NCI-H748 (cell line): ENCODE measurements around the gene OGDH.
"Not testable (repeated sequence)": the region's sequence is repeated elsewhere in the genome, so short reads cannot be mapped to it uniquely, and the experiment has no call there.

Experiments
- DNase-seq: peaks from one replicate; lab custom pipeline; 2025; ENCODE audit not compliant: unreplicated experiment; lab: John Stamatoyannopoulos, UW

The OGDH gene

GRCh38 chr7:44606341-44607140, at the start of gene OGDH:
TSS of gene OGDH (plus strand) at chr7:44606627. CDS start at chr7:44624344, 17,717 bp downstream.
- DNase-seq: peak; percentile 99

- no peak for DNase-seq
Observed at GRCh38 chr7:44557485-44557884, 48.9 kb upstream of the OGDH start.

DNA sequence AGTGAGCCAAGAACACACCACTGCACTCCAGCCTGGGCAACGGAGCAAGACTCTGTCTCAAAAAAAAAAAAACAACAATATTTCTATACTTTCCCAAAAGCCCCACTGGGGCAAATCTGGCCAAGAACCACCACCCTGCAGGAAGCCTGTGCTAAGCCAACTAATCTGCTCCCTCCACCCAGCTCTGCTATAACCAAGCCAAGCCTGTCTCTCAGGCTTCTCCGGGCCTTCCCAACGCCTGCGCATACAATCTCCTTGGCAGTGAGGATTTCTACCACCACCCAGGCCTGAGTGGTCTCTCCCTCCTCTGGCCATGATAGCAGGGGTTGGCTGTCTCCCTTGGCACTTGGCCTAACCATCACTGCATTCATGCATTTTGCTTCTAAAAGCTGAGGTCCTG, 46.9 kb upstream of the OGDH start:
- no peak for DNase-seq

GRCh38 chr7:44561481-44561880, 44.9 kb upstream of the OGDH start:
- DNase-seq: no peak

- no peak for DNase-seq
Observed at GRCh38 chr7:44561962-44562621, 44.3 kb upstream of the OGDH start.

DNA sequence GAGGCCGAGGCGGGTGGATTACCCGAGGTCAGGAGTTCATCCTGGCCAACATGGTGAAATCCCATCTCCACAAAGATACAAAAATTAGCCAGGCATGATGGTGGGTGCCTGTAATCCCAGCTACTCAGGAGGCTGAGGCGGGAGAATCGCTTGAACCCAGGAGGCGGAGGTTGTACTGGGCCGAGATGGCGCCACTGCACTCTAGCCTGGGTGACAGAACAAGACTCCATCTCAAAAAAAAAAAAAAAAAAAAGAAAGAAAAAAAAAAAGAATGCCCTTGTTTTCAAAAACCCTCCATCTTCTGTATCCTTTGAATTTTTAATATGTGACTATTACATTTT, 43.8 kb upstream of the OGDH start:
- not testable (repeated sequence) for DNase-seq

GRCh38 chr7:44563171-44563679, 43.2 kb upstream of the OGDH start:
- no peak for DNase-seq

- DNase-seq: no peak
Observed at GRCh38 chr7:44564606-44565005, 41.8 kb upstream of the OGDH start.

DNA sequence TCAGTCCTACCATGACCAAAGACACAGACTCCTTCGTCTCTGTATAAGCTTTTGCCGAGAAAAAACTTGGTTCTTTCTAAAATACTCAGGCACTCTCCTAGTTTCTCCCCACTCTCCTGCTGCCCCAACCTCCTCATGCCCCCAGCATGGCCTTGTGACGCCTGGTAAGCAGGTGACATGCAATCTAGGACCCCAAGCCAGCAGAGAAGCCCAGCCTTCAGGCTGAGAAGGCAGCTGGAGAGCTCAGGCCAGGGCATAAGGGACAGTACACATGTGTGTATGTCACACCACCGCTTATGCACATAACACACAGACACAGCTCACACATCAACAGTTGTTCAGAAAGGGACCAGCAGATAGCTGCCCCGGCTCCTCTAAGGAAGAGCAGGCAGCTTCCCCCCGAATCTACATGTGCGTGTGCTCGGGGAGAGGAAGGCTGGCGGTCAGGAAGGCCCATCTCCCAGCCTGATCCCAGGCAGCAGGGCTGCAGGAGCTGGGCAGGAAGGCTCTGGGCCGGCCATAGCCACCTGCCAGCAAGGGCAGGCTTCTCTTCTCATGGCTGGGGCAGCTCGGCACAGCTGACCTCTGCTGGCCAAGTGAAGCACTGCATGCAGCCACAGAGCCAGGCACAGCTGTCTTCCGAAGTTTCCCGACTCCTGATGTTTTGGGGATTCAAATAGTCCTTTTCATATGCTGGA, 41.2 kb upstream of the OGDH start:
- DNase-seq: peak; percentile 53

GRCh38 chr7:44565795-44566559, 40.5 kb upstream of the OGDH start:
- DNase-seq: peak; percentile 37

- DNase-seq: no peak
Observed at GRCh38 chr7:44566680-44567079, 39.7 kb upstream of the OGDH start.

- DNase-seq: no peak
Observed at GRCh38 chr7:44567884-44568283, 38.5 kb upstream of the OGDH start.

DNA sequence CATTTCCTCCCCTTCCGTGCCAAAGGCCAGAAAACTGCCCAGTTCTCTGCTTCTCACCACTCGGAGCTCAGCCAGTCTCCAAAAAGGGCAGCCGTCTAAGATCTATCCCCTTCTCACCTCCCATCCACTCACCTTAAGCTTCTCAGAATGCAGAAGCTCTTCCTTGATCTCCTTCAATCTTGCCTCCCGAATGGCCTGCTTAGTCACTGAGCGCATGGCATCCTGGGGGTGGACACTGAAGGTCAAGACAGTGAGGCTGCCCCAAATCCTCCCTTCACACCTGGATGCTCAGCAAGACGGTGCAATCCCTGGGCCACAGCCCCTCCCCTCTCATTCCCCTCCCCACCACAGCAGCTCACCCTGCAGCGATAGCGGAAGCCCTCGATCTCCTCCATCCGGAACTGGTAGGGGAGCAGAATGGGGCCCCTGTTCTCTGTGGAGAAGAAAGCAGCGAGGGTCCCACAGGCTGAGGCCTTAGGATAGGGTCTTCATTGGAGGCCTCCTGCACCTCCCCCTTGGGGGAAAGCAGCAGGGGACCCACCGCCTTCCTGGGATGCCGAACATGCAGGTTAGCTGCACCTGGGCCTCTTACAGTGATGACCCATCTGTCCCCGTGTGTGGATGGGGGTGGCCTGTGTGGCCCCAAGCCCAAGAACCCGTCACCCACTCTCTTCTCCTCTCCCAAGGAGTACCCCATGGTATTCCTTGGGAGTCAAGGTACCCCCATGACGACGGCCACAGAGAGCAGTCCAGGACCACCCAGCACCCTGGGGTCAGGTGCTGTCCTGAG, 37.5 kb upstream of the OGDH start:
- DNase-seq: no peak

DNA sequence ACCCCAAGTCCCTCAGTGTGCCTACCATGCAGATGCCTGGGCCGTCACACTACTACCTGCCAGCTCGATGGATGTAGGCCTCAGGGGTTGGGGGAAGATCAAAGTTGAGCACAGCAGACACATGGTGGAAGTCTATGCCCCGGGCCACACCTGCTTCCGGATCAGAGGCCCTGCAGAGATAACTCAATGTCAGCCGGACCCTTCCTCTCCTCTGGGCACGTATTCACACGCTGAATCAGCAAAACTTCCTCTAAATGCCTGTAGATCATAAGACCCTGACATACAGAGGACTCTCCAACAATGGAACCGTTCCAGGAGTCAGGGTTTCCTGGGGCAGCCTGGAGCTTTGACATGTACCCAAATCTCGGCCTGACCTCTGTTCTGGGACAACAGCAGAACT, 36.5 kb upstream of the OGDH start:
- no peak for DNase-seq

- DNase-seq: no peak
Observed at GRCh38 chr7:44572771-44573170, 33.7 kb upstream of the OGDH start.

DNA sequence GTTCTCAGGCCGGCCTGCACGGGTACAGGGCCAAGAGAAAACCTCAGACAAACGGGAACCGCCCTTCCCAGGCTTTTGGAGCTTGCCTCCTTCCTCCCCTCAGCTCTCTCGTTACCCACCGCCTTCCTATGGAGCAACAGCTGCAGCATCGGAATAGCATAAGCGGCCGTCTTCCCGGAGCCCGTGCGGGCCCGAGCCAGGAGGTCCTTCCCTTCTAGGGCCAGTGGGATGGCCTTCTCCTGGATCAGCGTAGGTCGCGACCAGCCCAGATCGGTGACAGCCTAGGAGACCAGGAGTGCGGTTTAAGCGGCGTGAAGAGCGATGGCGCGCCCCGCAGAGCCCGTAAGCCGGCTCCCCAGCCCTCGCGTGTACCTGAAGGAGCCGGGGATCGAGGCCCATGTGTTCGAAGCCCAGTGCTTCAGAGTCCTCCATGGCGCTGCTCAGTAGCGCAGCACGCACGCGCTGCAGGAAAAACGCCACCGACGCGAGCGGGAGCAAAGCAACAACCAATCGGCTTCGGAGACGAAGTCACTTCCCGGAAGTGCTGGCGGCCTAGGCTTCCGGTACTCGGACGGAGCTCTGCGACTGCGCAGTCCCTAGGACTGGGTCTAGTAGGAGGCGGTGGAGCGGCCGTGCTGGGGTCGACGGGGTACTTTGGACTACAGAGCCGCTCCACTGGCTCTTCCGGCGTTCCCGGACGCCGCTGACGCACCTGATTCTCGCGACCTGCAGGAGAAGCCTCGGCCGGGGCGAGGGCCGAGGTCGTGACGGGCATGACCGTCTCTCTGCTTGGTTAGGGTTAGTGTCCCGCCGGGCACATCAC, 32.8 kb upstream of the OGDH start, which contains the start of gene DDX56:
DDX56 (minus strand) TSS at position 445 of the 823 bp plus-strand sequence; CDS start at position 432, 13 bp downstream.
- peak; percentile 97 for DNase-seq

DNA sequence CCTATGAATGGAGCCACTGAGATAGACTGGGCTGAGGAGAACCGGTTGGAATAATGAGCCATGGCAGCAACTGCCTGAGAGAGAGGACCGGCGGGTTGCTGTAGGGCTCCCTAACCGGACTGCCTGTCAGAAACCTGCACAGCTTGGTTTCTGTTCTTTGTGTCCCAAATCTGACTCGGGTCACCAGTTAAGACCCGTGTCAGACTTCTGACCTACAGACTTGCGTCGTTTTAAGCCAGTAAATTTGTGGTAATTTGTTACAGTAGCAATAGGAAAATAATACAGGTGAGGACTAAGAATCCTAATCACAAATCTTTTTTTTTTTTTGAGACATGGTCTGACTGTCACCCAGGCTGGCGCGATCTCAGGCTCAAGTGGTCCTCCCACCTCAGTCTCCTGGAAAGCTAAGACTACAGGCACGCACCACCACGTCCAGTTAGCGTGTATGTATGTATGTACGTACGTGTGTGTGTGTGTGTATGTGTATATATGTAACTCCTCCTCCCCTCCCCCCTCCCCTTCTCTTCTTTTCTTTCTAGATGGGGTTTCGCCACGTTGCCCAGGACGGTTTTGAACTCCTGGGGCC, 32.0 kb upstream of the OGDH start:
- DNase-seq: no peak

GRCh38 chr7:44575054-44575453, 31.4 kb upstream of the OGDH start:
- DNase-seq: no peak

GRCh38 chr7:44576228-44576627, 30.2 kb upstream of the OGDH start:
- no peak for DNase-seq
